DMS79 treated with DMSO at 0.1 percent for 48 hours (cell line): ENCODE results near the gene FCN2.
A peak's percentile ranks its signal among the peaks of the same experiment; 100 is the strongest.

ENCODE experiments used
- DNase-seq: peaks from one replicate; lab custom pipeline; 2025; lab: John Stamatoyannopoulos, UW

Gene FCN2

GRCh38 chr9:134888603-134889190 is 8.1 kb downstream of the FCN2 start:
- no peak for DNase-seq

- no peak for DNase-seq
These were observed 9.0 kb downstream of the FCN2 start for GRCh38 chr9:134889386-134890154.

- DNase-seq: no peak
These were observed 9.5 kb downstream of the FCN2 start for GRCh38 chr9:134890155-134890495.

GRCh38 chr9:134891053-134891452 is 10.4 kb downstream of the FCN2 start:
- no peak for DNase-seq

GRCh38 chr9:134891713-134892112 is 11.1 kb downstream of the FCN2 start:
- no peak for DNase-seq

- DNase-seq: no peak
These were observed 11.6 kb downstream of the FCN2 start for GRCh38 chr9:134892221-134892620.

- no peak for DNase-seq
These were observed 12.3 kb downstream of the FCN2 start for GRCh38 chr9:134892820-134893420.

- DNase-seq: no peak
These were observed 13.7 kb downstream of the FCN2 start for GRCh38 chr9:134894136-134894860.

GRCh38 chr9:134895097-134895496 is 14.5 kb downstream of the FCN2 start:
- no peak for DNase-seq

- DNase-seq: no peak
These were observed 14.9 kb downstream of the FCN2 start for GRCh38 chr9:134895567-134895907.

GRCh38 chr9:134895908-134896833 is 15.6 kb downstream of the FCN2 start:
- peak; percentile 96 for DNase-seq

GRCh38 chr9:134896834-134897583 is 16.4 kb downstream of the FCN2 start:
- DNase-seq: peak; percentile 40

- peak; percentile 68 for DNase-seq
These were observed 17.1 kb downstream of the FCN2 start for GRCh38 chr9:134897584-134898170.

- DNase-seq: no peak
These were observed 17.7 kb downstream of the FCN2 start for GRCh38 chr9:134898319-134898718.

- no peak for DNase-seq
These were observed 18.6 kb downstream of the FCN2 start for GRCh38 chr9:134899168-134899567.

- no peak for DNase-seq
These were observed 19.2 kb downstream of the FCN2 start for GRCh38 chr9:134899818-134900217.

GRCh38 chr9:134902936-134903335 is 22.3 kb downstream of the FCN2 start:
- DNase-seq: no peak

- no peak for DNase-seq
These were observed 28.1 kb downstream of the FCN2 start for GRCh38 chr9:134908524-134909309.

GRCh38 chr9:134909511-134910481 is 29.2 kb downstream of the FCN2 start:
- DNase-seq: no peak
